22Rv1 (cell line): Measurements from ENCODE around the gene ARHGAP18.
A peak's percentile ranks its signal among the peaks of the same experiment; 100 is the strongest.

ENCODE experiments used
- H3K27ac ChIP-seq: fragments of 450-650 bp; 2 replicates; pipeline ENCODE4 v1.5.1; 2017
- CTCF ChIP-seq: fragments of 450-650 bp; IDR thresholded peaks from 2 replicates; pipeline ENCODE4 v1.5.1; 2017; ENCODE audit warnings: mild to moderate bottlenecking
- ZFX ChIP-seq: fragments of 450-650 bp; IDR thresholded peaks from 2 replicates; pipeline ENCODE4 v1.6.1; 2017; ENCODE audit warnings: antibody characterized with exemption, borderline replicate concordance

Gene ARHGAP18

GRCh38 chr6:129657483-129657882 is 52.5 kb downstream of the ARHGAP18 start:
- TF ChIP-seq ZFX = no peak
- no peak for TF ChIP-seq CTCF
- no peak overlapping the region for H3K27ac ChIP-seq

- H3K27ac ChIP-seq = peak overlapping the region; percentile 28
- TF ChIP-seq ZFX (no peak), CTCF (no peak)
Measured at GRCh38 chr6:129655334-129655733, 54.6 kb downstream of the ARHGAP18 start.

GRCh38 chr6:129653746-129654145 is 56.2 kb downstream of the ARHGAP18 start:
- no peak overlapping the region for H3K27ac ChIP-seq
- TF ChIP-seq CTCF (no peak), ZFX (no peak)

GRCh38 chr6:129653229-129653628 is 56.7 kb downstream of the ARHGAP18 start:
- TF ChIP-seq ZFX = no peak
- TF ChIP-seq CTCF = no peak
- H3K27ac ChIP-seq = no peak overlapping the region

- H3K27ac ChIP-seq = no peak overlapping the region
- TF ChIP-seq ZFX (no peak), CTCF (no peak)
Measured at GRCh38 chr6:129651291-129651691, 58.7 kb downstream of the ARHGAP18 start.

GRCh38 chr6:129648819-129649491 is 61.0 kb downstream of the ARHGAP18 start:
- H3K27ac ChIP-seq = no peak overlapping the region
- TF ChIP-seq CTCF = no peak
- no peak for TF ChIP-seq ZFX

- H3K27ac ChIP-seq = no peak overlapping the region
- no peak for TF ChIP-seq CTCF
Measured at GRCh38 chr6:129647044-129647443, 62.9 kb downstream of the ARHGAP18 start.
